HepG2 (cell line): ENCODE measurements around the gene MYO1B. TPM values are rescaled to one million over a fixed set of nuclear protein-coding genes. Genes with fewer than 3 reads are reported as not detected.

Experiments
- CTCF ChIP-seq: sonication (generic); formaldehyde crosslinking; IDR thresholded peaks from 2 replicates; pipeline ENCODE4 v1.5.0; 2020; ENCODE audit warnings: mild to moderate bottlenecking, missing genetic modification reagents, moderate library complexity
- DZIP1 ChIP-seq: sonication (generic); formaldehyde crosslinking; IDR thresholded peaks from 2 replicates; pipeline ENCODE4 v1.5.0; 2020; ENCODE audit warnings: mild to moderate bottlenecking, missing genetic modification reagents
- FOXK1 ChIP-seq: sonication (generic); formaldehyde crosslinking; IDR thresholded peaks from 2 replicates; pipeline ENCODE4 v1.4.0; 2020; ENCODE audit warnings: low read depth, missing genetic modification reagents, borderline replicate concordance
- JUNB ChIP-seq: sonication (generic); formaldehyde crosslinking; IDR thresholded peaks from 2 replicates; pipeline ENCODE4 v1.8.0; 2022; ENCODE audit warnings: missing genetic modification reagents, mild to moderate bottlenecking, borderline replicate concordance
- NCOA2 ChIP-seq: sonication (generic); formaldehyde crosslinking; IDR thresholded peaks from 2 replicates; pipeline ENCODE4 v1.8.0; 2022; ENCODE audit warnings: inconsistent platforms
- RAD51 ChIP-seq: fragments of 450-650 bp; IDR thresholded peaks from 2 replicates; pipeline ENCODE4 v1.6.1; 2016; ENCODE audit warnings: borderline replicate concordance
- ZKSCAN5 ChIP-seq: sonication (generic); formaldehyde crosslinking; IDR thresholded peaks from 2 replicates; pipeline ENCODE4 v1.5.1; 2020; ENCODE audit warnings: mild to moderate bottlenecking, missing genetic modification reagents
- ZNF333 ChIP-seq: sonication (generic); formaldehyde crosslinking; IDR thresholded peaks from 2 replicates; pipeline ENCODE4 v1.4.0; 2020; ENCODE audit warnings: mild to moderate bottlenecking, missing genetic modification reagents, borderline replicate concordance
- ZNF552 ChIP-seq: sonication (generic); formaldehyde crosslinking; IDR thresholded peaks from 2 replicates; pipeline ENCODE4 v1.9.0; 2022; ENCODE audit warnings: missing genetic modification reagents, mild to moderate bottlenecking, borderline replicate concordance
- ZNF704 ChIP-seq: sonication (generic); formaldehyde crosslinking; IDR thresholded peaks from 2 replicates; pipeline ENCODE4 v1.8.1; 2023; ENCODE audit warnings: mild to moderate bottlenecking, inconsistent platforms, moderate library complexity, missing genetic modification reagents, borderline replicate concordance
- polyA plus RNA-seq, 8 experiments: library from polyadenylated mRNA; depleted of rRNA in 3 of 8; stranded (reverse) in 7 of 8; unstranded in 1 of 8; fragments of >200 nt; fragmentation: Illumina TruSeq in 4 of 8; extraction: Trizol in 4 of 8; gene quantifications; 2 replicates each; pipeline versions ENCODE4 v1.2.1 to v1.2.3, GENCODE V29; 2011 to 2016; ENCODE audit warnings: low read depth in 4 of 8, missing spikeins in 1 of 8, mixed read lengths in 1 of 8; ENCODE audit not compliant: insufficient read depth in 1 of 8
- total RNA-seq, 5 experiments: library from RNA; depleted of rRNA; stranded (reverse); fragments of >200 nt; fragmentation: Illumina TruSeq; extraction: Trizol; gene quantifications; 2 replicates each; pipeline ENCODE4 v1.2.3, GENCODE V29; 2016; ENCODE audit warnings: low read depth in 1 of 5
- TF ChIP-seq, protein P1 (sequence below): sonication (generic); formaldehyde crosslinking; IDR thresholded peaks from 2 replicates; pipeline ENCODE4 v1.5.0; 2020; ENCODE audit warnings: missing genetic modification reagents

MYO1B gene
- total and polyA plus RNA-seq, 2 of the 13 experiments (the other 11 are each of a cell fraction or from before 2014, with no cell fraction given): 36.9 to 89.8 TPM

GRCh38 chr2:191213333-191213732, 31.9 kb upstream of the MYO1B start (continued):
- TF ChIP-seq ZNF704 (CRISPR knock-in tag) (no peak), CTCF (CRISPR knock-in tag) (no peak), DZIP1 (CRISPR knock-in tag) (no peak), NCOA2 (CRISPR knock-in tag) (no peak), FOXK1 (no peak), JUNB (CRISPR knock-in tag) (no peak), ZNF333 (no peak), RAD51 (no peak), ZNF552 (CRISPR knock-in tag) (no peak), ZKSCAN5 (CRISPR knock-in tag) (no peak)
- TF ChIP-seq, protein P1, sequence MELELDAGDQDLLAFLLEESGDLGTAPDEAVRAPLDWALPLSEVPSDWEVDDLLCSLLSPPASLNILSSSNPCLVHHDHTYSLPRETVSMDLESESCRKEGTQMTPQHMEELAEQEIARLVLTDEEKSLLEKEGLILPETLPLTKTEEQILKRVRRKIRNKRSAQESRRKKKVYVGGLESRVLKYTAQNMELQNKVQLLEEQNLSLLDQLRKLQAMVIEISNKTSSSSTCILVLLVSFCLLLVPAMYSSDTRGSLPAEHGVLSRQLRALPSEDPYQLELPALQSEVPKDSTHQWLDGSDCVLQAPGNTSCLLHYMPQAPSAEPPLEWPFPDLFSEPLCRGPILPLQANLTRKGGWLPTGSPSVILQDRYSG (CRISPR knock-in tag): no peak
